Suprapubic skin (tissue), 4 donors: Measurements from ENCODE around the gene CBX2. TPM values are rescaled to one million over a fixed set of nuclear protein-coding genes. Genes with fewer than 3 reads are reported as not detected.

ENCODE experiments used
- DNase-seq, 2 donors: peaks; one replicate each; pipeline ENCODE4 v3.0.0-alpha.2; 2019; ENCODE audit warnings: low spot score in 2 of 2
- H3K27ac ChIP-seq: fragments of 200-600 bp; sonication (generic); one replicate; pipeline ENCODE4 v1.5.1; 2019
- H3K27me3 ChIP-seq: fragments of 200-600 bp; sonication (generic); one replicate; pipeline ENCODE4 v1.5.1; 2019
- H3K36me3 ChIP-seq: fragments of 200-600 bp; sonication (generic); one replicate; pipeline ENCODE4 v1.5.1; 2019
- H3K4me1 ChIP-seq: fragments of 200-600 bp; sonication (generic); one replicate; pipeline ENCODE4 v1.5.1; 2019
- H3K4me3 ChIP-seq: fragments of 200-600 bp; sonication (generic); one replicate; pipeline ENCODE4 v1.5.1; 2019; ENCODE audit warnings: mild to moderate bottlenecking
- H3K9me3 ChIP-seq: fragments of 200-600 bp; sonication (generic); one replicate; pipeline ENCODE4 v1.5.1; 2019
- CTCF ChIP-seq, 2 donors: fragments of 200-600 bp in 1 of 2; fragments of 450-650 bp in 1 of 2; sonication (generic) in 1 of 2; IDR thresholded peaks; one replicate each; pipeline ENCODE4 v1.5.1; 2016 to 2019; ENCODE audit warnings: antibody characterized with exemption in 2 of 2, mild to moderate bottlenecking in 1 of 2, moderate library complexity in 1 of 2
- EP300 ChIP-seq: sonication (generic); formaldehyde crosslinking; IDR thresholded peaks from one replicate; pipeline ENCODE4 v1.6.1; 2017; ENCODE audit warnings: antibody characterized with exemption
- POLR2A ChIP-seq, 2 donors: fragments of 450-650 bp; IDR thresholded peaks; one replicate each; pipeline ENCODE4 v1.6.1; 2017; ENCODE audit warnings: antibody characterized with exemption in 2 of 2, mild to moderate bottlenecking in 2 of 2, moderate library complexity in 2 of 2
- POLR2AphosphoS5 ChIP-seq, 3 donors: sonication (generic); formaldehyde crosslinking; IDR thresholded peaks; one replicate each; pipeline ENCODE4 v1.6.1; 2017; ENCODE audit warnings: antibody characterized with exemption in 3 of 3
- WGBS: methylation state at CpG from one replicate; pipeline ENCODE4 v1.1.5; 2018; 5-methylcytosine and 5-hydroxymethylcytosine counted together
- total RNA-seq, 4 donors: library from RNA; depleted of rRNA; stranded (reverse); fragments of >200 nt; gene quantifications; one replicate each; pipeline ENCODE4 v1.1.0, GENCODE V29; 2016

Gene CBX2
- total RNA-seq, 4 donors from 2014 or later: 2.2 to 7.0 (median 5.2) TPM

DNA sequence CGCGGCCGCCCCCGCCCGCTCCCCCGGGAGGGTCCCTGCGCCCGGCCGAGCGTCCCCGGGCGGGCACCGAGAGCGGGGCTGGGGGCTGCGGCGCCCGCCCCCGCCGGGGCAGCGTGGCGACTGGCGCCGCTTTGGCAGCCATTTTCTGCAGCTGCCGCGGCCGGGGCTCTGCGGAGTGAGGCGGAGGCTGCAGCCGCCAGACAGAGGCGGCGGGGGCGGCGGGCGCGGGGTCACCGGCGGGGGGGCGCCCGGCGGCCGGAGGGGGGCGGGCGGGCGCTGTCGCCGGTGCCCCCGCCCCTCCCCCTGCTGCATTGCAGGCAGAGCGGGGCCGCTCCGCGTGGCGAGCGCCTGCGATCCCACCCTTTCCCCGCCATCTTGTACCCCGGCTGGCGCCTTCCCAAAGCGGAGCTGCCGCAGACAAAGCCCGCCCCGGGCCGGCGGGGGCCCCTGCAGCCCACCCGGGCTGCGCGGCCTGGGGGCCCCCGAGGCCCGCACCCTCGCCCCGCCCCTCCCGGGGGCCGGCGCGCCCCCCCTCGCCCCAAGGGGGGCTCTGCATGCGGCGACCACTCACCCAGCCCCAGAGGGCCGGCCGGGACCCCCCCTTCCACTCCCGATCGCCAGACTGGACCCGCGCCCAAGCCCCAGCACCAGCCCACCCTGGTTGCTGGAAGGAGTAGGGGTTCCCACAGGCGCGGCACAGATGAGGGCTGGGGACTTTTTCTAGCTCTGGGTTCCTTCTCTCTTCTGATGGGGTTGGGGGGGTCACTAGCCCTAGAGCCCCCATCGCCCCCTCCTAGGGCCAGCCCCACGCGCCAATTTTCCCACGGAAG, 35.6 kb downstream of the CBX2 start:
- no peak for TF ChIP-seq CTCF (IDR thresholded peaks at IDR 0.05)
- no peak for TF ChIP-seq POLR2A (IDR thresholded peaks at IDR 0.05)
- no peak for TF ChIP-seq POLR2AphosphoS5 (IDR thresholded peaks at IDR 0.05)
- TF ChIP-seq EP300: no peak
- Histone ChIP-seq H3K4me3 (peak overlapping the region; percentile 43), H3K36me3 (no peaks in the 10 kb centered on the region), H3K4me1 (peaks cover 66% of the 10 kb centered on the region), H3K27ac (no peak overlapping the region), H3K27me3 (peaks cover 100% of the 10 kb centered on the region), H3K9me3 (no peaks in the 10 kb centered on the region)
- 4% methylated on average over 5 of the region's 89 CpGs for WGBS
- no peak for DNase-seq

- WGBS: 13% methylated on average over 18 of the region's 43 CpGs
- no peak for DNase-seq
- Histone ChIP-seq H3K27ac (no peak overlapping the region), H3K4me1 (peaks cover 64% of the 10 kb centered on the region), H3K36me3 (no peaks in the 10 kb centered on the region), H3K9me3 (no peaks in the 10 kb centered on the region), H3K4me3 (peak overlapping the region; percentile 40), H3K27me3 (peaks cover 96% of the 10 kb centered on the region)
- no peak for TF ChIP-seq EP300
- TF ChIP-seq POLR2A (IDR thresholded peaks at IDR 0.05): no peak
- no peak for TF ChIP-seq POLR2AphosphoS5 (IDR thresholded peaks at IDR 0.05)
- TF ChIP-seq CTCF (IDR thresholded peaks at IDR 0.05): no peak
These were observed 36.4 kb downstream of the CBX2 start for GRCh38 chr17:79814127-79814973.

- WGBS: no CpG with 5 or more reads among the region's 96 CpGs
These were observed 37.3 kb downstream of the CBX2 start for GRCh38 chr17:79814974-79815835.

GRCh38 chr17:79815836-79816461, 38.0 kb downstream of the CBX2 start:
- WGBS: 59% methylated on average over 20 of the region's 41 CpGs
- Histone ChIP-seq H3K4me3 (peak overlapping the region; percentile 40), H3K4me1 (peaks cover 49% of the 10 kb centered on the region), H3K36me3 (no peaks in the 10 kb centered on the region), H3K27me3 (peaks cover 82% of the 10 kb centered on the region), H3K9me3 (no peaks in the 10 kb centered on the region), H3K27ac (no peak overlapping the region)
- TF ChIP-seq POLR2A (IDR thresholded peaks at IDR 0.05) (no peak), EP300 (no peak), CTCF (IDR thresholded peaks at IDR 0.05) (no peak), POLR2AphosphoS5 (IDR thresholded peaks at IDR 0.05) (no peak)
- DNase-seq: no peak

More at GRCh38 chr17:79814974-79815835, 37.3 kb downstream of the CBX2 start:
- Histone ChIP-seq H3K27ac (no peak overlapping the region), H3K4me3 (peak overlapping the region; percentile 40), H3K9me3 (no peaks in the 10 kb centered on the region), H3K36me3 (no peaks in the 10 kb centered on the region), H3K4me1 (peaks cover 55% of the 10 kb centered on the region), H3K27me3 (peaks cover 89% of the 10 kb centered on the region)
- TF ChIP-seq POLR2A (IDR thresholded peaks at IDR 0.05): no peak
- no peak for TF ChIP-seq CTCF (IDR thresholded peaks at IDR 0.05)
- TF ChIP-seq EP300: no peak
- no peak for TF ChIP-seq POLR2AphosphoS5 (IDR thresholded peaks at IDR 0.05)
- peak in 1 of 2 donors; percentile 74 for DNase-seq
